ENCODE measurements around the gene KRT36. TPM values are rescaled to one million over a fixed set of nuclear protein-coding genes. Genes with fewer than 3 reads are reported as not detected.

The KRT36 gene
- total RNA-seq, 6 experiments from 2014 or later: not detected

- Mint-ChIP-seq H3K27me3 (ENCODE audit: insufficient read depth) (peaks cover 11% of the 10 kb centered on the region), H3K36me3 (ENCODE audit: low read depth) (peaks cover 9% of the 10 kb centered on the region), H3K9me3 (peaks cover 4% of the 10 kb centered on the region; the same call in 1 of the 2 replicates), H3K4me3 (no peak overlapping the region), H3K27ac (no peak overlapping the region), H3K4me1 (ENCODE audit: low read depth) (peaks cover 24% of the 10 kb centered on the region)
- DNase-seq: no peak
- TF ChIP-seq, protein P1, sequence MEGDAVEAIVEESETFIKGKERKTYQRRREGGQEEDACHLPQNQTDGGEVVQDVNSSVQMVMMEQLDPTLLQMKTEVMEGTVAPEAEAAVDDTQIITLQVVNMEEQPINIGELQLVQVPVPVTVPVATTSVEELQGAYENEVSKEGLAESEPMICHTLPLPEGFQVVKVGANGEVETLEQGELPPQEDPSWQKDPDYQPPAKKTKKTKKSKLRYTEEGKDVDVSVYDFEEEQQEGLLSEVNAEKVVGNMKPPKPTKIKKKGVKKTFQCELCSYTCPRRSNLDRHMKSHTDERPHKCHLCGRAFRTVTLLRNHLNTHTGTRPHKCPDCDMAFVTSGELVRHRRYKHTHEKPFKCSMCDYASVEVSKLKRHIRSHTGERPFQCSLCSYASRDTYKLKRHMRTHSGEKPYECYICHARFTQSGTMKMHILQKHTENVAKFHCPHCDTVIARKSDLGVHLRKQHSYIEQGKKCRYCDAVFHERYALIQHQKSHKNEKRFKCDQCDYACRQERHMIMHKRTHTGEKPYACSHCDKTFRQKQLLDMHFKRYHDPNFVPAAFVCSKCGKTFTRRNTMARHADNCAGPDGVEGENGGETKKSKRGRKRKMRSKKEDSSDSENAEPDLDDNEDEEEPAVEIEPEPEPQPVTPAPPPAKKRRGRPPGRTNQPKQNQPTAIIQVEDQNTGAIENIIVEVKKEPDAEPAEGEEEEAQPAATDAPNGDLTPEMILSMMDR (IDR thresholded peaks at IDR 0.05): no peak
Observed at GRCh38 chr17:41457676-41458075, 32.0 kb downstream of the KRT36 start.

GRCh38 chr17:41456204-41456603 lies 33.5 kb downstream of the KRT36 start:
- peaks cover 10% of the 10 kb centered on the region for H3K27me3 Mint-ChIP-seq (ENCODE audit: insufficient read depth)
- DNase-seq: no peak
- H3K4me1 Mint-ChIP-seq (ENCODE audit: low read depth): peaks cover 38% of the 10 kb centered on the region
- peaks cover 17% of the 10 kb centered on the region for H3K9me3 Mint-ChIP-seq
- TF ChIP-seq, protein P1 (IDR thresholded peaks at IDR 0.05): peak; percentile 30
- no peak overlapping the region for H3K27ac Mint-ChIP-seq
- peaks cover 21% of the 10 kb centered on the region for H3K36me3 Mint-ChIP-seq (ENCODE audit: low read depth)
- no peak overlapping the region for H3K4me3 Mint-ChIP-seq

GRCh38 chr17:41455236-41455635 lies 34.5 kb downstream of the KRT36 start:
- TF ChIP-seq, protein P1 (IDR thresholded peaks at IDR 0.05): no peak
- H3K4me3 Mint-ChIP-seq: no peak overlapping the region
- H3K36me3 Mint-ChIP-seq (ENCODE audit: low read depth): peaks cover 30% of the 10 kb centered on the region
- H3K27me3 Mint-ChIP-seq (ENCODE audit: insufficient read depth): peaks cover 10% of the 10 kb centered on the region
- H3K27ac Mint-ChIP-seq: peak overlapping the region; percentile 19; the same call in 1 of the 2 replicates
- peaks cover 17% of the 10 kb centered on the region for H3K9me3 Mint-ChIP-seq
- DNase-seq: peak; percentile 26
- H3K4me1 Mint-ChIP-seq (ENCODE audit: low read depth): peaks cover 47% of the 10 kb centered on the region

DNA sequence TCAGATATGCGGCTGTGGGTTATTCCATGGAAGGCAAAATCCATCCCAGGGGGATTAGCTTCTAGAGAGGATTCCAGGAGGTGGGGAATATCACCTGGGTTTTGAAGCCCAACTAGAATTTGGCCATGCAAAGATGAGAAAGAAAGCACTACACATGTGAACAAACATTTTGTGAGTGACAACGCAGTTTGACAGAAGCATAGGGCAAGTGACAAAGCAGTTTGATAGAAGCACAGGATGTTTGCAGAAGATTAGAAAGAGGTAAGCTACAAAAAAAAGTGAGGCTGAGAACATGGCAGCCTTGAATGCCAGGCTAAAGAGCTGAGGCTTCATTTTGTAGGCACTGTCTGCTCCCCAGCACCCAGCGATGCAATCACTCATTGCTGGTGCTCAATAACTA lies 36.6 kb downstream of the KRT36 start:
- peaks cover 17% of the 10 kb centered on the region for H3K9me3 Mint-ChIP-seq
- H3K4me1 Mint-ChIP-seq (ENCODE audit: low read depth): peaks cover 61% of the 10 kb centered on the region
- no peak overlapping the region for H3K27ac Mint-ChIP-seq

GRCh38 chr17:41452281-41452680 lies 37.4 kb downstream of the KRT36 start:
- H3K4me1 Mint-ChIP-seq (ENCODE audit: low read depth): peaks cover 68% of the 10 kb centered on the region
- peaks cover 17% of the 10 kb centered on the region for H3K9me3 Mint-ChIP-seq
- DNase-seq: no peak
- H3K27me3 Mint-ChIP-seq (ENCODE audit: insufficient read depth): peaks cover 4% of the 10 kb centered on the region
- peak overlapping the region; percentile 11; the same call in 1 of the 2 replicates for H3K27ac Mint-ChIP-seq
- no peak overlapping the region for H3K4me3 Mint-ChIP-seq
- TF ChIP-seq, protein P1 (IDR thresholded peaks at IDR 0.05): no peak
- H3K36me3 Mint-ChIP-seq (ENCODE audit: low read depth): peaks cover 32% of the 10 kb centered on the region

More for the DNA sequence above, 36.6 kb downstream of the KRT36 start:
- TF ChIP-seq, protein P1 (IDR thresholded peaks at IDR 0.05): no peak
- H3K36me3 Mint-ChIP-seq (ENCODE audit: low read depth): peaks cover 32% of the 10 kb centered on the region
- H3K4me3 Mint-ChIP-seq: no peak overlapping the region
- DNase-seq: no peak
- peaks cover 7% of the 10 kb centered on the region for H3K27me3 Mint-ChIP-seq (ENCODE audit: insufficient read depth)

All from HFFc6 (cell line).